SK-N-SH (cell line): ENCODE measurements around the gene NR1H4.

Experiments used
- CTCF ChIP-seq: fragments of 200-600 bp; sonication (generic); IDR thresholded peaks from 2 replicates; pipeline ENCODE4 v1.6.1; 2017; ENCODE audit warnings: antibody characterized with exemption, mild to moderate bottlenecking, moderate library complexity
- EZH2phosphoT487 ChIP-seq: fragments of 200-600 bp; sonication (generic); IDR thresholded peaks from 2 replicates; pipeline ENCODE4 v1.6.1; 2017; ENCODE audit warnings: low read depth, mixed run types, mild to moderate bottlenecking, antibody characterized with exemption, moderate library complexity, borderline replicate concordance
- MEF2A ChIP-seq: IDR thresholded peaks from 2 replicates; pipeline ENCODE4 v1.4.0; 2012; ENCODE audit warnings: low read depth, borderline replicate concordance

- TF ChIP-seq EZH2phosphoT487 (no peak), CTCF (no peak), MEF2A (no peak)
Observed at GRCh38 chr12:100497105-100497795, 23.6 kb downstream of the NR1H4 start.
